HEK293 (cell line): Measurements from ENCODE around the gene SEC22B.
"Not testable (repeated sequence)": the region's sequence is repeated elsewhere in the genome, so short reads cannot be mapped to it uniquely, and the experiment has no call there.

Source experiments
- CTCF ChIA-PET: fragments of 350-600 bp; formaldehyde crosslinking; extraction: SDS; loops from one replicate; lab custom pipeline; 2021; ENCODE audit warnings: antibody characterized with exemption; lab: Yijun Ruan, JAX
- POLR2A ChIA-PET: fragments of 300-600 bp; formaldehyde crosslinking; extraction: SDS; loops from one replicate; lab custom pipeline; 2020; ENCODE audit warnings: antibody characterized with exemption, inconsistent platforms; lab: Yijun Ruan, JAX
- H3K27ac ChIP-seq: fragments of 200-500 bp; sonication (Bioruptor generic); 2 replicates; pipeline ENCODE4 v1.5.1; 2014; ENCODE audit warnings: low read depth, low read length, control low read depth, inconsistent platforms; ENCODE audit errors: extremely low read depth
- H3K36me3 ChIP-seq, 2 experiments: fragments of 200-500 bp in 1 of 2; sonication (Bioruptor generic) in 1 of 2; 1 replicate in 1 of 2; 2 replicates in 1 of 2; pipeline ENCODE4 v1.5.1; 2014 to 2017; ENCODE audit warnings: inconsistent platforms in 2 of 2, low read length in 2 of 2; ENCODE audit not compliant: control insufficient read depth in 2 of 2, insufficient read depth in 1 of 2
- H3K4me1 ChIP-seq: fragments of 200-500 bp; sonication (Bioruptor generic); 2 replicates; pipeline ENCODE4 v1.5.1; 2014; ENCODE audit warnings: mild to moderate bottlenecking, low read length, inconsistent platforms; ENCODE audit not compliant: control insufficient read depth, insufficient read depth
- H3K4me3 ChIP-seq: 2 replicates; pipeline ENCODE4 v1.5.1; 2011; ENCODE audit warnings: low read depth, mild to moderate bottlenecking, control low read depth, low read length, moderate library complexity
- H3K9me3 ChIP-seq: fragments of 200-500 bp; sonication (Bioruptor generic); 2 replicates; pipeline ENCODE4 v1.5.1; 2014; ENCODE audit warnings: low read depth, low read length, inconsistent platforms; ENCODE audit not compliant: control insufficient read depth, insufficient read depth
- BCL6B ChIP-seq: fragments of 450-650 bp; formaldehyde crosslinking; IDR thresholded peaks from 2 replicates; pipeline ENCODE4 v1.5.1; 2017; ENCODE audit warnings: missing biosample characterization, missing genetic modification characterization
- EGR2 ChIP-seq: fragments of 450-650 bp; formaldehyde crosslinking; IDR thresholded peaks from 2 replicates; pipeline ENCODE4 v1.5.1; 2016; ENCODE audit warnings: low read depth, missing biosample characterization, missing genetic modification characterization
- FEZF1 ChIP-seq: fragments of 450-650 bp; formaldehyde crosslinking; IDR thresholded peaks from 2 replicates; pipeline ENCODE4 v1.5.1; 2016; ENCODE audit warnings: missing biosample characterization, missing genetic modification characterization
- GLIS1 ChIP-seq: fragments of 450-650 bp; formaldehyde crosslinking; IDR thresholded peaks from 2 replicates; pipeline ENCODE4 v1.5.1; 2016; ENCODE audit warnings: missing biosample characterization, missing genetic modification characterization
- GLIS2 ChIP-seq: fragments of 450-650 bp; formaldehyde crosslinking; IDR thresholded peaks from 2 replicates; pipeline ENCODE4 v1.5.1; 2016; ENCODE audit warnings: missing biosample characterization, missing genetic modification characterization
- MZF1 ChIP-seq: fragments of 450-650 bp; formaldehyde crosslinking; IDR thresholded peaks from 2 replicates; pipeline ENCODE4 v1.5.1; 2017; ENCODE audit warnings: missing biosample characterization, missing genetic modification characterization, borderline replicate concordance
- PATZ1 ChIP-seq: fragments of 450-650 bp; formaldehyde crosslinking; IDR thresholded peaks from 2 replicates; pipeline ENCODE4 v1.5.1; 2016; ENCODE audit warnings: missing biosample characterization, missing genetic modification characterization
- PRDM10 ChIP-seq: fragments of 450-650 bp; formaldehyde crosslinking; IDR thresholded peaks from 2 replicates; pipeline ENCODE4 v1.5.1; 2016; ENCODE audit warnings: missing biosample characterization, missing genetic modification characterization
- SCRT1 ChIP-seq: fragments of 450-650 bp; formaldehyde crosslinking; IDR thresholded peaks from 2 replicates; pipeline ENCODE4 v1.5.1; 2016; ENCODE audit warnings: missing biosample characterization, missing genetic modification characterization, borderline replicate concordance
- SP7 ChIP-seq: fragments of 450-650 bp; formaldehyde crosslinking; IDR thresholded peaks from 2 replicates; pipeline ENCODE4 v1.5.1; 2016; ENCODE audit warnings: missing biosample characterization, missing genetic modification characterization
- ZBTB17 ChIP-seq: fragments of 450-650 bp; formaldehyde crosslinking; IDR thresholded peaks from 2 replicates; pipeline ENCODE4 v1.5.1; 2016; ENCODE audit warnings: missing biosample characterization, missing genetic modification characterization
- ZBTB6 ChIP-seq: fragments of 450-650 bp; formaldehyde crosslinking; IDR thresholded peaks from 2 replicates; pipeline ENCODE4 v1.5.1; 2017; ENCODE audit warnings: missing biosample characterization, missing genetic modification characterization
- ZBTB8A ChIP-seq: fragments of 450-650 bp; formaldehyde crosslinking; IDR thresholded peaks from 2 replicates; pipeline ENCODE4 v1.5.1; 2016; ENCODE audit warnings: missing biosample characterization, missing genetic modification characterization
- ZFHX2 ChIP-seq: fragments of 450-650 bp; formaldehyde crosslinking; conservative IDR thresholded peaks from 2 replicates; pipeline ENCODE4 v1.5.1; 2016; ENCODE audit warnings: missing biosample characterization, missing genetic modification characterization
- ZNF311 ChIP-seq: fragments of 450-650 bp; formaldehyde crosslinking; IDR thresholded peaks from 2 replicates; pipeline ENCODE4 v1.5.1; 2017; ENCODE audit warnings: missing biosample characterization, missing genetic modification characterization, borderline replicate concordance
- ZNF335 ChIP-seq: fragments of 450-650 bp; formaldehyde crosslinking; conservative IDR thresholded peaks from 2 replicates; pipeline ENCODE4 v1.5.1; 2016; ENCODE audit warnings: missing biosample characterization, missing genetic modification characterization
- ZNF354C ChIP-seq: fragments of 450-650 bp; formaldehyde crosslinking; IDR thresholded peaks from 2 replicates; pipeline ENCODE4 v1.5.1; 2016; ENCODE audit warnings: missing biosample characterization, missing genetic modification characterization, low read depth, borderline replicate concordance
- ZNF560 ChIP-seq: fragments of 450-650 bp; formaldehyde crosslinking; IDR thresholded peaks from 2 replicates; pipeline ENCODE4 v1.5.1; 2017; ENCODE audit warnings: missing biosample characterization, missing genetic modification characterization, borderline replicate concordance
- ZNF777 ChIP-seq: fragments of 450-650 bp; formaldehyde crosslinking; IDR thresholded peaks from 2 replicates; pipeline ENCODE4 v1.5.1; 2017; ENCODE audit warnings: missing biosample characterization, missing genetic modification characterization, borderline replicate concordance
- ZNF830 ChIP-seq: fragments of 450-650 bp; IDR thresholded peaks from 2 replicates; pipeline ENCODE4 v1.5.0; 2018; ENCODE audit warnings: missing biosample characterization, missing genetic modification characterization, low read depth, mild to moderate bottlenecking, moderate library complexity
- ZSCAN4 ChIP-seq: fragments of 450-650 bp; formaldehyde crosslinking; IDR thresholded peaks from 2 replicates; pipeline ENCODE4 v1.5.1; 2017; ENCODE audit warnings: missing biosample characterization, missing genetic modification characterization

The SEC22B gene

GRCh38 chr1:120179811-120180690 is 3.7 kb upstream of the SEC22B start:
- H3K9me3 ChIP-seq, H3K36me3 ChIP-seq, POLR2A ChIA-PET, H3K4me3 ChIP-seq, H3K4me1 ChIP-seq: not testable (repeated sequence)
- peak; percentile 67 for TF ChIP-seq FEZF1 (tag by site-specific recombination)
- peak; percentile 69 for TF ChIP-seq ZBTB8A (tag by site-specific recombination)
- peak; percentile 39 for TF ChIP-seq PATZ1 (tag by site-specific recombination)
- TF ChIP-seq GLIS1 (tag by site-specific recombination): peak; percentile 35
- TF ChIP-seq PRDM10 (tag by site-specific recombination): 0 out of 2 replicates have a peak, but pooled peaks have one; percentile 19
- peak; percentile 72 for TF ChIP-seq ZFHX2 (tag by site-specific recombination)
- peak; percentile 30; the same call in 1 of the 2 replicates for TF ChIP-seq SP7
- peak; percentile 66; the same call in 1 of the 2 replicates for TF ChIP-seq MZF1 (tag by site-specific recombination)
- peak; percentile 69 for TF ChIP-seq EGR2 (tag by site-specific recombination)
- peak; percentile 44; the same call in 1 of the 2 replicates for TF ChIP-seq ZNF335 (tag by site-specific recombination)
- TF ChIP-seq GLIS2 (tag by site-specific recombination): peak; percentile 60; the same call in 1 of the 2 replicates
- CTCF ChIA-PET: interaction anchor here (0.6 kb wide), 1 partner anchor 199 kb away, joined by 3 read pairs; no protein-coding TSS in a partner anchor
- H3K27ac ChIP-seq: peak overlapping the region; percentile 7; the same call in 1 of the 2 replicates

GRCh38 chr1:120178799-120179756 is 2.8 kb upstream of the SEC22B start:
- CTCF ChIA-PET: interaction anchor here (0.6 kb wide), 1 partner anchor 198 kb away, joined by 3 read pairs; no protein-coding TSS in a partner anchor
- POLR2A ChIA-PET: no interaction called here
- H3K36me3 ChIP-seq: no peaks in the 10 kb centered on the region
- H3K4me3 ChIP-seq: no peak overlapping the region
- H3K9me3 ChIP-seq: no peaks in the 10 kb centered on the region
- H3K4me1 ChIP-seq: no peaks in the 10 kb centered on the region
- H3K27ac ChIP-seq: peak overlapping the region; percentile 7; the same call in 1 of the 2 replicates
- TF ChIP-seq ZNF560 (tag by site-specific recombination) (no peak), ZSCAN4 (peak; percentile 86), SCRT1 (tag by site-specific recombination) (no peak), ZNF777 (tag by site-specific recombination) (no peak), BCL6B (tag by site-specific recombination) (no peak; the same call in 1 of the 2 replicates), ZBTB17 (tag by site-specific recombination) (peak; percentile 55; the same call in 1 of the 2 replicates), ZNF354C (tag by site-specific recombination) (no peak), ZBTB6 (tag by site-specific recombination) (0 out of 2 replicates have a peak, but pooled peaks have one; percentile 30), ZNF311 (no peak), ZNF830 (tag by site-specific recombination) (no peak)
